SU-DHL-6 (cell line): ENCODE data around the gene CHMP5.

Experiments
- EZH2phosphoT487 ChIP-seq: fragments of 200-600 bp; sonication (generic), shearing (Covaris generic); conservative IDR thresholded peaks from 2 replicates; pipeline ENCODE4 v1.6.1; 2018; ENCODE audit warnings: mild to moderate bottlenecking, antibody characterized with exemption, low read length, moderate library complexity, mixed read lengths
- TF ChIP-seq, protein P1 (sequence below): fragments of 200-600 bp; sonication (generic); IDR thresholded peaks from one replicate; pipeline ENCODE4 v1.5.1; 2017; ENCODE audit warnings: antibody characterized with exemption, mild to moderate bottlenecking, low read length, moderate library complexity; ENCODE audit not compliant: insufficient read depth, poor library complexity, severe bottlenecking

DNA sequence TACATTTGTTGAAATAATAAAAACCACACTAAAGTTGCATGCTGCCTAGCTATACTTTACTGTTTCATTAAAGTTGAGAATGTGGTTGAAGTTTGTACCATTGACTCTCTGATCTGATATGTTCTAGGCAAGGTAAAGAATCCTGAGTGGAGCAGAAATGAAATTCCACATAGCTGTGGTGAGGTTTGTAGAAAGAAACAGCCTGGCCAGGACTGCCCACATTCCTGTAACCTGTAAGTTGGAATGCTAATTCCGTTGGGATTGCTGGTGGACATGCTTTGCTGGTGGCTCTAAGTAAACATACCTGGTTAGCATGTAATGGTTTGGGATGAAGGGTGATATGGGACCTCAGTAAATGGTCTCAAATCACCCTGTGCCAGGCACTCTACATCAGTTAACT lies 42.2 kb downstream of the CHMP5 start:
- TF ChIP-seq, protein P1, sequence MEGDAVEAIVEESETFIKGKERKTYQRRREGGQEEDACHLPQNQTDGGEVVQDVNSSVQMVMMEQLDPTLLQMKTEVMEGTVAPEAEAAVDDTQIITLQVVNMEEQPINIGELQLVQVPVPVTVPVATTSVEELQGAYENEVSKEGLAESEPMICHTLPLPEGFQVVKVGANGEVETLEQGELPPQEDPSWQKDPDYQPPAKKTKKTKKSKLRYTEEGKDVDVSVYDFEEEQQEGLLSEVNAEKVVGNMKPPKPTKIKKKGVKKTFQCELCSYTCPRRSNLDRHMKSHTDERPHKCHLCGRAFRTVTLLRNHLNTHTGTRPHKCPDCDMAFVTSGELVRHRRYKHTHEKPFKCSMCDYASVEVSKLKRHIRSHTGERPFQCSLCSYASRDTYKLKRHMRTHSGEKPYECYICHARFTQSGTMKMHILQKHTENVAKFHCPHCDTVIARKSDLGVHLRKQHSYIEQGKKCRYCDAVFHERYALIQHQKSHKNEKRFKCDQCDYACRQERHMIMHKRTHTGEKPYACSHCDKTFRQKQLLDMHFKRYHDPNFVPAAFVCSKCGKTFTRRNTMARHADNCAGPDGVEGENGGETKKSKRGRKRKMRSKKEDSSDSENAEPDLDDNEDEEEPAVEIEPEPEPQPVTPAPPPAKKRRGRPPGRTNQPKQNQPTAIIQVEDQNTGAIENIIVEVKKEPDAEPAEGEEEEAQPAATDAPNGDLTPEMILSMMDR = no peak
- no peak for TF ChIP-seq EZH2phosphoT487
